Adipose tissue (tissue), 3 donors: Measurements from ENCODE around the gene OR5T2. TPM values are rescaled to one million over a fixed set of nuclear protein-coding genes. Genes with fewer than 3 reads are reported as not detected.
"Not testable (repeated sequence)": the region's sequence is repeated elsewhere in the genome, so short reads cannot be mapped to it uniquely, and the experiment has no call there.

Experiments
- H3K27ac ChIP-seq: one replicate; pipeline ENCODE4 v1.5.1; 2013; ENCODE audit warnings: low read depth, low read length
- WGBS, 3 donors: extraction: QIAGEN DNeasy Blood & Tissue Kit; methylation state at CpG; one replicate each; pipeline ENCODE4 v1.1.7; 2013; 5-methylcytosine and 5-hydroxymethylcytosine counted together
- polyA plus RNA-seq, 3 donors: library from polyadenylated mRNA; stranded (reverse); fragments of 200-250 nt; gene quantifications; one replicate each; pipeline ENCODE4 v1.2.3, GENCODE V29; 2013
- donor health status: healthy with polysubstance abuse.
- donor health status: Bipolar disorder and iron deficiency.
- donor health status: healthy.

Gene OR5T2
- polyA plus RNA-seq, result not detected

GRCh38 chr11:56234155-56234554 lies at the start of gene OR5T2:
OR5T2 (minus strand) TSS chr11:56234255; CDS start chr11:56233062, 1,193 bp downstream.
- WGBS, 3 donors, result 47 to 60% (median 52%) methylated on average over 1 of the region's 1 CpG
- no peak within 1 kb of the TSS for H3K27ac ChIP-seq

GRCh38 chr11:56273854-56274253 lies 39.8 kb upstream of the OR5T2 start, which contains the start of gene OR5T1:
OR5T1 (plus strand) TSS chr11:56274154; CDS start chr11:56275639, 1,485 bp downstream.
- no peak within 1 kb of the TSS for H3K27ac ChIP-seq

DNA sequence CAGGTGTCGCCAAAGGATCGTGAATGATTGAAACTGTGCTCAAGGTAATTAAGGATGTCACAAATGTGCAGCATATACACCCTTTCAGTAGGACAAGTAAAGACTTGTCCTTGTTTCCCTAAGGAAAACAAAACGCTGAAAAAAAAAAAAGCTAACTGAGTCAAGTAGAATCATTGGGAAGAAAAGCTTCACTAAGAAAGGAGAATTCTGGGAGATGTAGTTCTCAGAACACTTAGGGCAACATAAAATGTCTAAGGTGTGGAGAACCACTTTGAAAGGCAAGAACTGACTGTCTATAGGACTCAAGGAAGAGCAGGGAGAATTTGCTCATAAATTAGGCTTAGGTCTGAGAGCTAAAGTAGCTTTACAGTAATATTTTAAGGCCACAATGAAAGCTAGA lies 37.0 kb upstream of the OR5T2 start:
- H3K27ac ChIP-seq, result no peak overlapping the region
- WGBS, 3 donors, result 51 to 66% (median 65%) methylated on average over 3 of the region's 3 CpGs

DNA sequence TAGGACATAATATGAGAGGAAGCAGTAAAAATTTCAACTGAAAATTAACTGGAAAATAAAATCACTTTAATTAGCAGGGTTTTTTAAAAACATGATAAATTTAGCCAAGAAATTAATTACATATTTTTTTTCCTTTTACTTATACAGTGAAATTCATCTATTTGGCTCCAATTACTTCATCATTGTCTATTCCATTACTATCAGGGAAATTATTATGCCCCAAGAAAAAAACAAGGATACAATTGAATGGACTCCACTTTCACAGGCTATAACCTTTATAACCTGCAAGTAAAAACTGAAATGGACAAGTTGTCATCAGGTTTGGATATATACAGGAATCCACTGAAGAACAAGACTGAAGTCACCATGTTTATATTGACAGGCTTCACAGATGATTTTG lies 17.9 kb upstream of the OR5T2 start, which contains the start of gene OR5T3:
Gene OR5T3 (plus strand): TSS at position 301 of the 400 bp plus-strand sequence. CDS start 0 bp downstream, at position 301.
- H3K27ac ChIP-seq, result no peak within 1 kb of the TSS

DNA sequence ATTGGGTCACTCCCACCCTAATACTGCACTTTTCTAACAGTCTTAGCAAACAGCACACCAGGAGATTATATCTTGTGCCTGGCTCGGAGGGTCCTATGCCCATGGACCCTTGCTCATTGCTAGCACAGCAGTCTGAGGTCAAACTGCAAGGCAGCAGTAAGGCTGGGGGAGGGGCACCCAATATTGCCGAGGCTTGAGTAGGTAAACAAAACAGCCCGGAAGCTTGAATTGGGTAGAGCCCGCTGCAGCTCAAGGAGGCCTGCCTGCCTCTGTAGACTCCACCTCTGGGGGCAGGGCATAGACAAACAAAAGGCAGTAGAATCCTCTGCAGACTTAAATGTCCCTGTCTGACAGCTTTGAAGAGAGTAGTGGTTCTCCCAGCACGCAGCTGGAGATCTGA lies 14.3 kb downstream of the OR5T2 start:
- 72 to 85% (median 81%) methylated on average over 5 of the region's 5 CpGs for WGBS, 3 donors
- not testable (repeated sequence) for H3K27ac ChIP-seq

- H3K27ac ChIP-seq, result no peak overlapping the region
- 57 to 78% (median 73%) methylated on average over 2 of the region's 2 CpGs for WGBS, 3 donors
Observed at GRCh38 chr11:56214537-56214936, 19.5 kb downstream of the OR5T2 start.

DNA sequence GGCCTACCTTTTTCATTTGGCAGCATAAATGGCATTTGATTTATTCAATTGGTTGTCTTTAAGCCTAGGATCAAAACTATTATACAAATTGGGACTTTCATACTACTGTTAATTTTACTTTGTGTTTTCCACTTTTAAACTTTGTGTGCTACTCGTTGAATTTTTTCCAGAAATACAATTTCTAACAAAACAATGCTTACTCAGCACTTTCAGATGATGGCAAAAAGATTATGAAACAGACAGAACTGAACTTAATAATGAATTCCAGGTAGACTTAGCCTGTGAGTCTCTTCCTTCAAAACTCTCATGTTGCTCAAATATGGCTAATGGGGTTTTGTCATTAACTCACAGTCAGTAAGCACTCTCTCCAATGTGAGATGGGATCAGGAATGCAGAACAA lies 26.3 kb downstream of the OR5T2 start:
- WGBS, 3 donors, result 48 to 66% (median 53%) methylated on average over 1 of the region's 1 CpG
- no peak overlapping the region for H3K27ac ChIP-seq

GRCh38 chr11:56197367-56197766 lies 36.7 kb downstream of the OR5T2 start:
- WGBS, 3 donors, result 56 to 66% (median 62%) methylated on average over 2 of the region's 2 CpGs
- no peak overlapping the region for H3K27ac ChIP-seq

- no peak overlapping the region for H3K27ac ChIP-seq
- 78 to 86% (median 83%) methylated on average over 3 of the region's 3 CpGs for WGBS, 3 donors
Observed at GRCh38 chr11:56196705-56197104, 37.4 kb downstream of the OR5T2 start.

- 86 to 91% (median 90%) methylated on average over 3 of the region's 3 CpGs for WGBS, 3 donors
- no peak overlapping the region for H3K27ac ChIP-seq
Observed at GRCh38 chr11:56188602-56189001, 45.5 kb downstream of the OR5T2 start.

- no peak overlapping the region for H3K27ac ChIP-seq
Observed at GRCh38 chr11:56183459-56183858, 50.6 kb downstream of the OR5T2 start.

Other genes with a start within 250 kb of the OR5T2 start
- gene OR5F1, start 239.6 kb downstream of the OR5T2 start, polyA plus RNA-seq, result not detected
- gene OR5AS1, start 206.6 kb downstream of the OR5T2 start, polyA plus RNA-seq, result not detected
- gene OR8I2, start 140.9 kb downstream of the OR5T2 start, polyA plus RNA-seq, result not detected
- not detected for gene OR8H2, start 130.6 kb downstream of the OR5T2 start, polyA plus RNA-seq
- not detected for gene OR8H3, start 111.9 kb downstream of the OR5T2 start, polyA plus RNA-seq
- gene OR8J3, start 94.1 kb downstream of the OR5T2 start, polyA plus RNA-seq, result not detected
- gene OR8K5, start 73.9 kb downstream of the OR5T2 start, polyA plus RNA-seq, result not detected
- gene OR5J2, start 57.6 kb downstream of the OR5T2 start, polyA plus RNA-seq, result not detected
- gene OR5T3, start 18.0 kb upstream of the OR5T2 start, polyA plus RNA-seq, result not detected
- gene OR5T1, start 39.9 kb upstream of the OR5T2 start, polyA plus RNA-seq, result not detected
- not detected for gene OR8H1, start 58.0 kb upstream of the OR5T2 start, polyA plus RNA-seq
- gene OR8K3, start 80.9 kb upstream of the OR5T2 start, polyA plus RNA-seq, result not detected
- not detected for gene OR8K1, start 111.8 kb upstream of the OR5T2 start, polyA plus RNA-seq
- not detected for gene OR8J1, start 120.0 kb upstream of the OR5T2 start, polyA plus RNA-seq
- not detected for gene OR8U1, start 141.4 kb upstream of the OR5T2 start, polyA plus RNA-seq
- not detected for gene OR5AL1, start 178.4 kb upstream of the OR5T2 start, polyA plus RNA-seq
- gene OR5M3, start 239.1 kb upstream of the OR5T2 start, polyA plus RNA-seq, result not detected